ENCODE measurements around the gene TP73. TPM values are rescaled to one million over a fixed set of nuclear protein-coding genes. Genes with fewer than 3 reads are reported as not detected.

The TP73 gene
- total RNA-seq, 1 experiment from 2014 or later, result 19.2 TPM

- TF ChIP-seq CTCF (IDR thresholded peaks at IDR 0.05 in 2 of 3, conservative IDR thresholded peaks at IDR 0.05 in 1 of 3; ENCODE audit: borderline replicate concordance in 1 of 3, insufficient read depth in 1 of 3, low read depth in 2 of 3, low read length in 2 of 3) (no peak), ELF1 (IDR thresholded peaks at IDR 0.05; ENCODE audit: borderline replicate concordance, low read depth) (no peak), SIN3A (IDR thresholded peaks at IDR 0.05; ENCODE audit: low read depth) (no peak), ZNF274 (IDR thresholded peaks at IDR 0.05; ENCODE audit: low read depth, low read length) (no peak), SP1 (IDR thresholded peaks at IDR 0.05; ENCODE audit: low read depth) (no peak)
These were observed 78.4 kb downstream of the TP73 start (continued) for GRCh38 chr1:3730543-3731247.

DNA sequence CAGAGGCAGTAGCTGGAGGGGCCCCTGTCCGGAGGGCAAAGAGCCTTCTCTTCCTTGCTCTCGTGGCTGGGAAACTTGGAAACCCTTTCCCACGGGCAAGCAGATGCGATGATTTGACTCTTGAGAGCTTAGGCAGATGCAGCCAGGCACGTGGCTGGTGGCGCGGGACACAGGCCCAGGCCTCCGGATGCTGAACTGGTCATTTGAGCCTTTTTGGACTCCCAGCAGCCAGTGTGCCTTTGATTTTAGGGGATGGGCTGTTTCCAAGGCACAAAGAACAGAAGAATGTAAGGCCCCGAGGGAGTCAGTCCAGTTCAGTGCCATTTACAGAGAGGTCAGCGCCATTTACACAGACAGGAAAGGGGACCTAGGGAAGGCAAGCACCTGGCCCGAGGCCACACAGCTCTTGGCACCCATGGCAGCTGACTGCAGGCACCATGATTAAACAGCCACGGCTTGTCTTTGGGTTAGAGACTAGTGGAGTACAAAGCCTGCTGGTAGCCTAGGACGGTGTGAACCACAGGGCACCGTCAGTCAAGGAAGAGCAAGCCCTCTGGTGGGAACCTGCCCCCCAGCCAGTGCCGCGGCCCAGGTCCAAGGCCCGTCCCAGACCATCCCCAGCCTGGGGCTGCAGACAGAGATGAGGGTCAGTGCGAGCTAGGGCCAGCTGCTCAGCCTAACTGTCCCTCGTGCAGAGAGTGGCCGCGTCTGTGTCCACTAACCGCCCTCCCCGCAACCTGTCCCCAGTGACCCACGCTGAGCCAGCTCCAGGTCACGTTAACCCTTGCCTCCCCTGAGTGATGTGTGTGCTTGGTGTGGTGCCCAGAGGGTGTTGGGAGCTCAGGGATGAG lies 79.5 kb downstream of the TP73 start:
- Histone ChIP-seq H3K9ac (ENCODE audit: low read length) (no peak overlapping the region), H3K4me1 (ENCODE audit: control insufficient read depth in 1 of 2, insufficient read depth in 2 of 2, low read length in 2 of 2) (no peaks in the 10 kb centered on the region), H3K4me3 (replicated peaks in 1 of 2; ENCODE audit: low read depth in 1 of 2, low read length in 2 of 2) (no peak overlapping the region), H2AFZ (ENCODE audit: low read depth, low read length, poor library complexity, severe bottlenecking) (no peak overlapping the region), H3K27me3 (ENCODE audit: insufficient read depth, low read length) (no peaks in the 10 kb centered on the region), H3K9me2 (ENCODE audit: insufficient read depth) (no peaks in the 10 kb centered on the region), H3K9me3 (ENCODE audit: control insufficient read depth in 1 of 2, insufficient read depth in 1 of 2, low read depth in 1 of 2, low read length in 2 of 2) (no peaks in the 10 kb centered on the region), H3K27ac (ENCODE audit: low read depth, low read length) (no peak overlapping the region), H3K79me2 (ENCODE audit: insufficient read depth, low read length) (no peaks in the 10 kb centered on the region), H3K4me2 (ENCODE audit: low read length) (no peak overlapping the region), H4K20me1 (ENCODE audit: insufficient read depth) (no peaks in the 10 kb centered on the region), H3K36me3 (ENCODE audit: control insufficient read depth in 1 of 2, insufficient read depth in 2 of 2, low read length in 2 of 2) (no peaks in the 10 kb centered on the region)
- POLR2A ChIA-PET, result no interaction called here
- no peak for ATAC-seq
- CTCF ChIA-PET, result no interaction called here
- no peak for DNase-seq (ENCODE audit: low read depth, low spot score)
- no peak for TF ChIP-seq EZH2 (IDR thresholded peaks at IDR 0.05)
- TF ChIP-seq CTCF (IDR thresholded peaks at IDR 0.05 in 2 of 3, conservative IDR thresholded peaks at IDR 0.05 in 1 of 3; ENCODE audit: borderline replicate concordance in 1 of 3, insufficient read depth in 1 of 3, low read depth in 2 of 3, low read length in 2 of 3), result no peak
- no TSS peak for BruUV-seq (replicated peaks)
- intact Hi-C loops (cut with micrococcal nuclease), result no loop called here
- RAD21 ChIA-PET (ENCODE audit: low non-redundant PET in 1 of 2, low total read pairs in 2 of 2, uncharacterized antibody in 2 of 2, unreplicated experiment in 2 of 2), result no interaction called here
